Measurements from ENCODE around the gene SLX4IP. TPM values are rescaled to one million over a fixed set of nuclear protein-coding genes. Genes with fewer than 3 reads are reported as not detected.

SLX4IP gene
- total RNA-seq, 1 experiment from 2014 or later, result 7.4 TPM

DNA sequence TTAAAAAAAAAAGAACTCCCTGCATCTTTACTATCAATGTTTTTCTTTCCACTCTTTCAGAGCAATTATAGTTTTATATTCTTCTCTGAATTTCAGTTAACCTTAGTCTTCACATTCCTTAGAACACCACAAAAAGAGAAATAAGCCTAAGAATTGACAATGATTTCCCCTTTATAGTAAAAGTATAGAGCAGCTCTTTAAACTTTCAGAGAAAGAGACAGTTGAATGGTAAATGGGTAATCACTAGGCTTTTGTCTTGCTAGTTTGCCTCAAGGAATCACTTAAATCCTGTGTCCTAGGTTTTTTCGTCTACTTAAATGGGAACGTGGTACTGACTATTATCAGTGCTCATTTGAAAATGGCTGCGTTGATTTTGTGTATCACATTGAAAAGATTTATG is 31.8 kb downstream of the SLX4IP start (continued):
- no peak for TF ChIP-seq AFF4 (CRISPR knock-in tag; IDR thresholded peaks at IDR 0.05; ENCODE audit: borderline replicate concordance)
- TF ChIP-seq, protein P1, sequence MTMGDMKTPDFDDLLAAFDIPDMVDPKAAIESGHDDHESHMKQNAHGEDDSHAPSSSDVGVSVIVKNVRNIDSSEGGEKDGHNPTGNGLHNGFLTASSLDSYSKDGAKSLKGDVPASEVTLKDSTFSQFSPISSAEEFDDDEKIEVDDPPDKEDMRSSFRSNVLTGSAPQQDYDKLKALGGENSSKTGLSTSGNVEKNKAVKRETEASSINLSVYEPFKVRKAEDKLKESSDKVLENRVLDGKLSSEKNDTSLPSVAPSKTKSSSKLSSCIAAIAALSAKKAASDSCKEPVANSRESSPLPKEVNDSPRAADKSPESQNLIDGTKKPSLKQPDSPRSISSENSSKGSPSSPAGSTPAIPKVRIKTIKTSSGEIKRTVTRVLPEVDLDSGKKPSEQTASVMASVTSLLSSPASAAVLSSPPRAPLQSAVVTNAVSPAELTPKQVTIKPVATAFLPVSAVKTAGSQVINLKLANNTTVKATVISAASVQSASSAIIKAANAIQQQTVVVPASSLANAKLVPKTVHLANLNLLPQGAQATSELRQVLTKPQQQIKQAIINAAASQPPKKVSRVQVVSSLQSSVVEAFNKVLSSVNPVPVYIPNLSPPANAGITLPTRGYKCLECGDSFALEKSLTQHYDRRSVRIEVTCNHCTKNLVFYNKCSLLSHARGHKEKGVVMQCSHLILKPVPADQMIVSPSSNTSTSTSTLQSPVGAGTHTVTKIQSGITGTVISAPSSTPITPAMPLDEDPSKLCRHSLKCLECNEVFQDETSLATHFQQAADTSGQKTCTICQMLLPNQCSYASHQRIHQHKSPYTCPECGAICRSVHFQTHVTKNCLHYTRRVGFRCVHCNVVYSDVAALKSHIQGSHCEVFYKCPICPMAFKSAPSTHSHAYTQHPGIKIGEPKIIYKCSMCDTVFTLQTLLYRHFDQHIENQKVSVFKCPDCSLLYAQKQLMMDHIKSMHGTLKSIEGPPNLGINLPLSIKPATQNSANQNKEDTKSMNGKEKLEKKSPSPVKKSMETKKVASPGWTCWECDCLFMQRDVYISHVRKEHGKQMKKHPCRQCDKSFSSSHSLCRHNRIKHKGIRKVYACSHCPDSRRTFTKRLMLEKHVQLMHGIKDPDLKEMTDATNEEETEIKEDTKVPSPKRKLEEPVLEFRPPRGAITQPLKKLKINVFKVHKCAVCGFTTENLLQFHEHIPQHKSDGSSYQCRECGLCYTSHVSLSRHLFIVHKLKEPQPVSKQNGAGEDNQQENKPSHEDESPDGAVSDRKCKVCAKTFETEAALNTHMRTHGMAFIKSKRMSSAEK (CRISPR knock-in tag; IDR thresholded peaks at IDR 0.05; ENCODE audit: borderline replicate concordance), result no peak

DNA sequence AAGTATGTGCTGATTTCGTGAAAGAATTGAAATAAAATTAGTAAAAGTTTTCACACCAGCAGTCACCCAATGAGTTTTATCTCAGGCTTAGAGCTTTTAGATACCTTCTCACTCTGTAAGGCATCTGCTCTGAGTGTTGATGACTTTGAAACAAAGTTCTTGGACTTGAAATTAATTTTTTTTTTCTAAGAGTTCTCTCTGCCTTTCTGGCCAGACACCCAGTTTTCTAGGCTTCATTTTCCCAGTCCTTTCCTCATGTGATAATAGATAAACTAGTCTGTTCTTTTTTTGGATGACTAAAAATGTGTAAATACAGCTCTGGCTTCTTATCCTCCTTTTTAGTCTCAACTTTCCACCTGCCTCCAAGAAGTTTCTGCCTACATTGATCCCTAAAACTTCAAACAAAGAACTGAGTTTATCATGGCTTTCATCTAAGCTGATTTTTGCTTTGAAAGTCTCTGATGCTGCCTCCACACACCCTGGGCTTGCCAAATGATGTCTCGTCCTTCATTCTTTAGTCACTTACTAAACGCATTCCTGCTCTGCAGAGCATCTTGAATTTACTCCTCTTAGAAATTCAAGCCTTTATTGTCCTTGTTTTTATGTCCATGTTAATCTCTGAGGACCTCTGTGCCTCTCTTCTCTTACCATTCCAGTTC is 32.7 kb downstream of the SLX4IP start:
- H3K9me3 Mint-ChIP-seq, result peaks cover 12% of the 10 kb centered on the region
- H3K27ac Mint-ChIP-seq, result peak overlapping the region; percentile 99
- ATAC-seq (no peak), DNase-seq (ENCODE audit: low spot score) (no peak)
- H3K4me1 Mint-ChIP-seq, result peaks cover 83% of the 10 kb centered on the region
- peak overlapping the region; percentile 22 for H3K4me3 Mint-ChIP-seq
- ChIA-PET CTCF (interaction anchor here (0.6 to 2.1 kb wide), 6 partner anchors 11 to 1549 kb away, joined by 3 to 11 read pairs (median 7); no protein-coding TSS in a partner anchor), POLR2A (interaction anchor here (0.5 to 1.9 kb wide), 2 partner anchors 19 to 34 kb away, joined by 4 to 9 read pairs; partner anchors contain the start of gene MKKS)
- peaks cover 15% of the 10 kb centered on the region for H3K36me3 Mint-ChIP-seq
- H3K27me3 Mint-ChIP-seq (ENCODE audit: low read depth), result no peaks in the 10 kb centered on the region
- no peak for TF ChIP-seq ETV6 (CRISPR knock-in tag; IDR thresholded peaks at IDR 0.05)
- TF ChIP-seq ZNF138 (CRISPR knock-in tag; conservative IDR thresholded peaks at IDR 0.05), result no peak
- TF ChIP-seq ESRRA (CRISPR knock-in tag; IDR thresholded peaks at IDR 0.05; ENCODE audit: borderline replicate concordance), result no peak
- TF ChIP-seq ERG (CRISPR knock-in tag; IDR thresholded peaks at IDR 0.05), result no peak
- no peak for TF ChIP-seq ZNF317 (CRISPR knock-in tag; IDR thresholded peaks at IDR 0.05; ENCODE audit: borderline replicate concordance, low read depth)
- TF ChIP-seq, protein P2, sequence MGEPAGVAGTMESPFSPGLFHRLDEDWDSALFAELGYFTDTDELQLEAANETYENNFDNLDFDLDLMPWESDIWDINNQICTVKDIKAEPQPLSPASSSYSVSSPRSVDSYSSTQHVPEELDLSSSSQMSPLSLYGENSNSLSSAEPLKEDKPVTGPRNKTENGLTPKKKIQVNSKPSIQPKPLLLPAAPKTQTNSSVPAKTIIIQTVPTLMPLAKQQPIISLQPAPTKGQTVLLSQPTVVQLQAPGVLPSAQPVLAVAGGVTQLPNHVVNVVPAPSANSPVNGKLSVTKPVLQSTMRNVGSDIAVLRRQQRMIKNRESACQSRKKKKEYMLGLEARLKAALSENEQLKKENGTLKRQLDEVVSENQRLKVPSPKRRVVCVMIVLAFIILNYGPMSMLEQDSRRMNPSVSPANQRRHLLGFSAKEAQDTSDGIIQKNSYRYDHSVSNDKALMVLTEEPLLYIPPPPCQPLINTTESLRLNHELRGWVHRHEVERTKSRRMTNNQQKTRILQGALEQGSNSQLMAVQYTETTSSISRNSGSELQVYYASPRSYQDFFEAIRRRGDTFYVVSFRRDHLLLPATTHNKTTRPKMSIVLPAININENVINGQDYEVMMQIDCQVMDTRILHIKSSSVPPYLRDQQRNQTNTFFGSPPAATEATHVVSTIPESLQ (CRISPR knock-in tag; IDR thresholded peaks at IDR 0.05), result no peak
- no peak for TF ChIP-seq ELF4 (CRISPR knock-in tag; IDR thresholded peaks at IDR 0.05; ENCODE audit: low read depth)
- TF ChIP-seq RORB (CRISPR knock-in tag; IDR thresholded peaks at IDR 0.05), result no peak
- TF ChIP-seq GRHL2 (CRISPR knock-in tag; IDR thresholded peaks at IDR 0.05; ENCODE audit: insufficient replicate concordance, severe bottlenecking), result no peak
- no peak for TF ChIP-seq E2F4 (CRISPR knock-in tag; IDR thresholded peaks at IDR 0.05; ENCODE audit: borderline replicate concordance, low read depth)
- TF ChIP-seq, protein P3, sequence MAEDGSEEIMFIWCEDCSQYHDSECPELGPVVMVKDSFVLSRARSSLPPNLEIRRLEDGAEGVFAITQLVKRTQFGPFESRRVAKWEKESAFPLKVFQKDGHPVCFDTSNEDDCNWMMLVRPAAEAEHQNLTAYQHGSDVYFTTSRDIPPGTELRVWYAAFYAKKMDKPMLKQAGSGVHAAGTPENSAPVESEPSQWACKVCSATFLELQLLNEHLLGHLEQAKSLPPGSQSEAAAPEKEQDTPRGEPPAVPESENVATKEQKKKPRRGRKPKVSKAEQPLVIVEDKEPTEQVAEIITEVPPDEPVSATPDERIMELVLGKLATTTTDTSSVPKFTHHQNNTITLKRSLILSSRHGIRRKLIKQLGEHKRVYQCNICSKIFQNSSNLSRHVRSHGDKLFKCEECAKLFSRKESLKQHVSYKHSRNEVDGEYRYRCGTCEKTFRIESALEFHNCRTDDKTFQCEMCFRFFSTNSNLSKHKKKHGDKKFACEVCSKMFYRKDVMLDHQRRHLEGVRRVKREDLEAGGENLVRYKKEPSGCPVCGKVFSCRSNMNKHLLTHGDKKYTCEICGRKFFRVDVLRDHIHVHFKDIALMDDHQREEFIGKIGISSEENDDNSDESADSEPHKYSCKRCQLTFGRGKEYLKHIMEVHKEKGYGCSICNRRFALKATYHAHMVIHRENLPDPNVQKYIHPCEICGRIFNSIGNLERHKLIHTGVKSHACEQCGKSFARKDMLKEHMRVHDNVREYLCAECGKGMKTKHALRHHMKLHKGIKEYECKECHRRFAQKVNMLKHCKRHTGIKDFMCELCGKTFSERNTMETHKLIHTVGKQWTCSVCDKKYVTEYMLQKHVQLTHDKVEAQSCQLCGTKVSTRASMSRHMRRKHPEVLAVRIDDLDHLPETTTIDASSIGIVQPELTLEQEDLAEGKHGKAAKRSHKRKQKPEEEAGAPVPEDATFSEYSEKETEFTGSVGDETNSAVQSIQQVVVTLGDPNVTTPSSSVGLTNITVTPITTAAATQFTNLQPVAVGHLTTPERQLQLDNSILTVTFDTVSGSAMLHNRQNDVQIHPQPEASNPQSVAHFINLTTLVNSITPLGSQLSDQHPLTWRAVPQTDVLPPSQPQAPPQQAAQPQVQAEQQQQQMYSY (CRISPR knock-in tag; IDR thresholded peaks at IDR 0.05), result no peak
- no peak for TF ChIP-seq TEAD4 (CRISPR knock-in tag; IDR thresholded peaks at IDR 0.05)
- no peak for TF ChIP-seq SOX15 (CRISPR knock-in tag; IDR thresholded peaks at IDR 0.05)
- TF ChIP-seq ZNF671 (CRISPR knock-in tag; IDR thresholded peaks at IDR 0.05), result no peak
- no peak for TF ChIP-seq ZSCAN18 (CRISPR knock-in tag; IDR thresholded peaks at IDR 0.05)

Measured in WTC11 (cell line).